NCI-H510A (cell line): ENCODE data around the gene BCL6.

Experiments used
- DNase-seq: peaks from one replicate; lab custom pipeline; 2025; lab: John Stamatoyannopoulos, UW

BCL6 gene

DNA sequence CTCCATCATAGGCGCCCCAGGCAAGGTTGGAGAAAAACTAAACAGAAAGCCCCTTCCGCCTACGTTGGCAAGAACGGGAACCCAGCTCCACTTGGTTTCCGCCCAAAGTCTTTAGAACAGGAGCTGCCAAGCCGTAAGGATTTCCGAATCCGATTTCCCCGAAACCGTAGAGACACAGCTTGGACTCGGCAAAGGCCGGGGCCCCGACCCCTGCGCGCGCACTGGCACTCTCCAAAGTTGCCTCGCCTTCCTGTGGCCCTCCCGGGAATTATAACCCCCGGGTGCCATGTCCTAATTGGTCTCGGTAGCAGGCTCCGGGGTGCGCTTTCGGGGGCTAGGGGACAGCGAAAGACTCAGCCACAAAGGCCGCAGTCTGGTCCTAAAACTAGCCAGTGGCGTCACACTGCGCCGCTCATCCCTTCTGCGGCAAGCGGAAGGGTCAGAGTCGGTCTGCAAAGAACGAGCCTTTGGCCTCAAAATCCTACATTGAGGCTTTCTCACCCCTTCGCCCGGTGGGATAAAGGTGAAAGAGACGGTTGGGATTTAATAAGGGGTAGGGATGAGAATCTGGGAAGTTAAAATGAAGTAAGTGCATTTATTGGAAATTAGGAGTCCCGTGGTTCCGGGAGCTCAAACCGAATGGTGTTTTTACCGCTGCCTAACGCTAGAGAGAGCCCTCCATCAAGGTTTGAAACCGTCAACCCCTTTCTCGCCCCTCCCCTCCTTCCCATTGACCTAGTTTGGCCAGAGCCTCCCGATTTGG, 6.8 kb downstream of the BCL6 start:
- peak; percentile 72 for DNase-seq

- DNase-seq: no peak
These were observed 7.3 kb downstream of the BCL6 start for GRCh38 chr3:187738071-187738330.

- DNase-seq: no peak
These were observed 7.7 kb downstream of the BCL6 start for GRCh38 chr3:187737368-187738070.

DNA sequence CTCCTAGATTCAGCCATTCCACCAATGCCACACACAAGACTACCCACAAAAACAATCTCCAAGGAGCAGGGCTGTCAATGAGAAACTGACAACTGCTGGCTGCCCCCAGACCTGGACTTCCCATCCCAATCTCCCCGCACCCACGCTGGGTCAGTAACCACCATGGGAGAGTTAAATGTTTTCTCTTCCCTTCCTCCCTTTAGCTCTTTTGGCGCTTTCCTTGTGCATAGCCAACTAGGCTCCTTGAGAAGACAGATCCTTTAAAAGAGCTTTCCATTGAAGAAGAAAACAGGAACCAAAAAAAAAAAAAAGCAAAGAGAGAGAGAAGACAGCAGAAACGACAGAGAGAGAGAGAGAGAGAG, 8.3 kb downstream of the BCL6 start:
- no peak for DNase-seq

- no peak for DNase-seq
These were observed 8.8 kb downstream of the BCL6 start for GRCh38 chr3:187736418-187736871.

- DNase-seq: no peak
These were observed 9.4 kb downstream of the BCL6 start for GRCh38 chr3:187735837-187736236.

DNA sequence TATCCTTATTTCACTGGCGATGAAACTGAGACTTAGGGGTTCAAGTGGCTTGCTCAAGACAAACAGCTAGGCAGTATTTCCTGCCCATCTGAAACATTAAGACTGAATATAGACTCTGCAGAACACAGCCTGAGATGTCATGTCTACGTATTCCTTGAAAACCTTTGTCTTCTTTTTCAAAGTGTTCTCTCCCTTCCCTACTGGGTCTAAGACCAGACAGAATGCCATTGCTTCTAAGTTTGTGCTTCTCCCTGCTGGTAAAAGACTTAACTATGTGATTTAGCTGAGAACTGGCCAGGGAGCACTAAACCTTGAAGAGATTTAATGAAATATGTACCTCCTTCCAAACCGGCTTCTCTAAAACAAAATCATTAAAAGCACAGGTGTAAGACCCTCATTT, 9.9 kb downstream of the BCL6 start:
- no peak for DNase-seq

GRCh38 chr3:187734841-187735240, 10.4 kb downstream of the BCL6 start:
- DNase-seq: no peak

DNA sequence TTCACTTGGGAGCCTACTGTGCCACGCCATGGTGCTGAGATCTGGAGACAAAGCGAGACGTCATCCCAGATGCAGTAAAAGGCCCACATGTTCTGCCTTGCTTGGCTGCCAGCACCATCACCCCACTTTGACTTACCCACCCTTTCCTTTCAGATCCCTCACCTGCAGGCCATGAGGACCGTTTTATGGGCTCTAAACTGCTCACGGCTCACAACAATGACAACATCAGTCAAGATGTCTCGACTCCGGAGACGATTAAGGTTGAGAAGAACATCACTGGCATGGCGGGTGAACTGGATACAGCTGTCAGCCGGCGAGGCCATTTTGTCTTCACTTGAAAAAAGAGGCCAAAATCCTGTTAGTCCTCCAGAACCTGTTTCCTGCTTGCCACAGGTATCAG, 11.9 kb downstream of the BCL6 start:
- DNase-seq: no peak

DNA sequence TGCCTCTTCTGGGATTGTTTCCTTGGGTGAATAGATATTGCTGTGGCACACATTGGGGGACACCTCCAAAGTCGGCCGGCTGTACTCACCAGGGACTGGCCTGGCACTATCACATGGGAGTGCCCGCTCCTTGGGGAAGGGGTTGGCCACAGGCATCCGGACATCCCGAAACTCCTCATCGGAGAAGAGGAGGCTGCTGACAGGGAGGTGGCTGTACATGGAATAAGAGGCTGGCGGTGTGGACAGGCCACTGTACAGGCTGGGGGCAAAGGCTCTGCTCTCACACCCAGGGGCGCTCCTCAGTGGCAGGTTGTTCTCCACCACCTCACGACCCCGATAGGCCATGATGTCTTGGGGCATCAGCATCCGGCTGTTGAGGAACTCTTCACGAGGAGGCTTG, 15.7 kb downstream of the BCL6 start:
- no peak for DNase-seq

GRCh38 chr3:187728940-187729583, 16.2 kb downstream of the BCL6 start:
- DNase-seq: no peak

DNA sequence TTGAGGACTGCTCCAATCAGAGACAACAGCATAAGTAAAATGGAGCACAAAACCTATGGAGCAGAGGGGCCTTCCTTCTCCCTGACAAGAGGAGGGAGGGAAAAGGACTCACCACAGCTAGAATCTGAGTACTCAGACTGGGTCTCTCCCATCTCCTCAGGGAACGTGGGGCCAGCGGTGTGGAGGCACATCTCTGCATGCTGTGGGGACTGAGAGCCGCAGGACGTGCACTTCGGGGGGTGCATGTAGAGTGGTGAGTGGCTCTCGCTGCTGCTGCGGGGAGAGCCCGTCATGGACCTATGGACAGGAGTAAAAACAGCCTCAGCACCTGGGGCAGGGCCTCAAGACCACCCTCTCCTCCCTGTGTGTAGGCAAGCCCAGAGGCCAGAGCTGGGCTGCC, 17.0 kb downstream of the BCL6 start:
- DNase-seq: no peak

DNA sequence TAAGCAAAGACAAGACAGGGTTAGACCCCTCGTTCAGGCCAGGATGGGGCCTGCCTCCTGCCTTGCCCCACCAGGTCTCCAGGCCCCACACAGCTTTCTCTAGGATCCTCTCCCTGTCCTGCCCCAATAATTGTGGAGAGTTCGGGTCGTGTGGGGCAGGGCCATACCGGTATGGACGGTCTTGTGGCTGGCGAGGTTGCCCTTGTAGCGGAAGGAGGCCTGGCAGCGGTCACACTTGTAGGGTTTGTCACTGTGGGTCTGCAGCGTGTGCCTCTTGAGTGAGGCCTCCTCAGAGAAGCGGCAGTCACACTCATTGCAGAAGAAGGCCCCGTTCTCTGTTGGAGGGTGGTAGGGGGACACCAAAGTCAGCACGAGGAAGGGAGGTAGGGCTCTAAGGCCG, 18.7 kb downstream of the BCL6 start:
- DNase-seq: no peak

- DNase-seq: no peak
These were observed 19.5 kb downstream of the BCL6 start for GRCh38 chr3:187725653-187726370.

- no peak for DNase-seq
These were observed 20.0 kb downstream of the BCL6 start for GRCh38 chr3:187725224-187725623.

GRCh38 chr3:187722206-187722612, 23.1 kb downstream of the BCL6 start:
- no peak for DNase-seq

GRCh38 chr3:187721055-187721454, 24.2 kb downstream of the BCL6 start:
- no peak for DNase-seq

GRCh38 chr3:187720337-187720670, 25.0 kb downstream of the BCL6 start:
- no peak for DNase-seq

- DNase-seq: no peak
These were observed 25.5 kb downstream of the BCL6 start for GRCh38 chr3:187719628-187720336.

DNA sequence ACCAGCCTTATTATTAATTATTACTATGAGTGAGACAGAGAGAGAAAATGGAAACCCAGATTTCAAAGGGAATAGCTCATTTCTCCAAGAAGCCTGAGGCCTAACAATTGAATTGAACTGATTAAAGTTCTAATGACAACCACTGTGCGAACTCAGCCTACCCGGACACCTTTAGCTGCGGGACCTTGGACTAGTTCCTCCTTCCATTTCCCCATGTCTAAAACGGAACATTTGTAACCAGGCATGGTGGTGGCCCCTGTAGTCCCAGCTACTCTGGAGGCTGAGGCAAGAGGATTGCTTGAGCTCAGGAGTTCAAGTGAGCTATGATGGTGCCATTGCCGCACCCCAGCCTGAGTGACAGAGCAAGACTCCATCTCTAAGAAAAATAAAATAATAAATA, 26.5 kb downstream of the BCL6 start:
- no peak for DNase-seq

GRCh38 chr3:187717572-187717971, 27.7 kb downstream of the BCL6 start:
- DNase-seq: no peak

DNA sequence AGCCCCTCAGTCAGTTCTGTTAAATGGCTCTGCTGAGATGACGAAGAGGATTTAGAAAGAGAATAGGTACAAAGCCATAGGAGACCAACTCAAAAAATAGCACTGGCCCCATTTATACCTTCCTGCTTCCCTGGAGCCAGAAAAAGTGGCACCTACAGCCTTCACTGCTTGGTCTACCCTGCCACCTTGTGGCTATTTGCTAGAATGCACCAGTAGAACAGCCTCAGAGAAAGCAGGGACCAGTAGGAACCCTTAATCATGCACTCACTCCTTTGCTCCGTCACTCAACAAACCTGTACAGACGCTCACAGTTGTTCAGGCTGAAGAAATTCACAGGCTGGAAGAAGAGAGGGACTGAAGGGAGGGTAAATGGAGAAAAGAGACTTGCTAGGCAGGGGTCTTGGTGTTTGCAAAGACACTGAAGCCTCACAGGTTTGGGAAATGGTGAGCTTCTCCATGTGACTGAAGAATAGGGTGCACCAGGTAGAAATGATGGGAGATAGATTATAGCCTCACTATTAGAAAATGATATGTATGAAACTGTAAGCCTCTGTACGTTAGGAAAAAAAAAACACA, 30.8 kb downstream of the BCL6 start:
- peak; percentile 26 for DNase-seq
